ENCODE data around the gene MRTFB.

- no peak for TF ChIP-seq CTCF (IDR thresholded peaks at IDR 0.05)
- TF ChIP-seq POLR2AphosphoS5 (IDR thresholded peaks at IDR 0.05), result no peak
- no peak for TF ChIP-seq POLR2A (IDR thresholded peaks at IDR 0.05)
- TF ChIP-seq EP300 (IDR thresholded peaks at IDR 0.05; ENCODE audit: low read depth), result no peak
Observed at GRCh38 chr16:14121872-14122271, 50.8 kb downstream of the MRTFB start.
